Inferior parietal cortex (tissue), 1 donor: ENCODE data around the gene TBC1D22A.

Experiments used
- DNase-seq: peaks from one replicate; pipeline ENCODE4 v3.0.0-alpha.2; 2016; ENCODE audit errors: extremely low spot score

TBC1D22A gene

GRCh38 chr22:47143249-47143938 lies 380.9 kb downstream of the TBC1D22A start:
- no peak for DNase-seq

- no peak for DNase-seq
Observed at GRCh38 chr22:47144076-47144765, 381.8 kb downstream of the TBC1D22A start.

GRCh38 chr22:47144791-47145425 lies 382.5 kb downstream of the TBC1D22A start:
- no peak for DNase-seq

- no peak for DNase-seq
Observed at GRCh38 chr22:47145883-47146282, 383.4 kb downstream of the TBC1D22A start.

- no peak for DNase-seq
Observed at GRCh38 chr22:47146391-47146790, 383.9 kb downstream of the TBC1D22A start.

- no peak for DNase-seq
Observed at GRCh38 chr22:47146941-47147340, 384.5 kb downstream of the TBC1D22A start.

GRCh38 chr22:47147572-47147971 lies 385.1 kb downstream of the TBC1D22A start:
- DNase-seq, result no peak

GRCh38 chr22:47148510-47148909 lies 386.1 kb downstream of the TBC1D22A start:
- no peak for DNase-seq

- peak; percentile 6 for DNase-seq
Observed at GRCh38 chr22:47148956-47149728, 386.7 kb downstream of the TBC1D22A start.

- no peak for DNase-seq
Observed at GRCh38 chr22:47149976-47150375, 387.5 kb downstream of the TBC1D22A start.

GRCh38 chr22:47150426-47150825 lies 388.0 kb downstream of the TBC1D22A start:
- DNase-seq, result no peak

- no peak for DNase-seq
Observed at GRCh38 chr22:47151064-47151463, 388.6 kb downstream of the TBC1D22A start.

GRCh38 chr22:47151490-47151889 lies 389.0 kb downstream of the TBC1D22A start:
- no peak for DNase-seq

GRCh38 chr22:47152236-47152635 lies 389.8 kb downstream of the TBC1D22A start:
- no peak for DNase-seq

- no peak for DNase-seq
Observed at GRCh38 chr22:47152938-47153337, 390.5 kb downstream of the TBC1D22A start.

GRCh38 chr22:47153854-47154525 lies 391.5 kb downstream of the TBC1D22A start:
- DNase-seq, result no peak

GRCh38 chr22:47154621-47155081 lies 392.2 kb downstream of the TBC1D22A start:
- DNase-seq, result peak; percentile 40

- DNase-seq, result no peak
Observed at GRCh38 chr22:47155131-47155885, 392.9 kb downstream of the TBC1D22A start.

GRCh38 chr22:47155912-47156311 lies 393.5 kb downstream of the TBC1D22A start:
- DNase-seq, result no peak

- DNase-seq, result no peak
Observed at GRCh38 chr22:47156352-47157092, 394.1 kb downstream of the TBC1D22A start.
